HCT116 (cell line): ENCODE results near the gene TTC39C. TPM values are rescaled to one million over a fixed set of nuclear protein-coding genes. Genes with fewer than 3 reads are reported as not detected.
A peak's percentile ranks its signal among the peaks of the same experiment; 100 is the strongest.

Source experiments
- ATAC-seq: fragments of 200-7000 bp; cut with Tn5 transposase; 2 replicates; pipeline ENCODE4 v1.9.1; 2020; ENCODE audit warnings: mild to moderate bottlenecking, moderate library complexity
- BruUV-seq: library from RNA; stranded (reverse); fragments of 400-500 nt; replicated peaks from 2 replicates; lab custom pipeline; 2021; lab: Mats Ljungman, UMichigan
- CTCF ChIA-PET: fragments of 300-600 bp; sonication (Branson Sonifier 250); formaldehyde crosslinking; loops from one replicate; lab custom pipeline; 2021; ENCODE audit warnings: antibody characterized with exemption; lab: Charles Lee
- POLR2A ChIA-PET: fragments of 300-600, 350-600 bp; sonication (Branson Sonifier 250); formaldehyde crosslinking; loops from one replicate; lab custom pipeline; 2021; ENCODE audit warnings: antibody characterized with exemption; lab: Charles Lee
- RAD21 ChIA-PET, 2 experiments: fragments of 300-600 bp; sonication (Branson Sonifier 250); formaldehyde crosslinking; loops; one replicate each; lab custom pipeline; 2023; ENCODE audit warnings: low total read pairs in 2 of 2; ENCODE audit not compliant: uncharacterized antibody in 2 of 2, unreplicated experiment in 2 of 2, low non-redundant PET in 1 of 2; lab: Charles Lee
- DNase-seq: peaks from one replicate; pipeline ENCODE4 v3.0.0-alpha.2; 2010; ENCODE audit warnings: low read depth, low spot score
- H2AFZ ChIP-seq: fragments of 200-600 bp; shearing (Covaris generic), sonication (generic); 2 replicates; pipeline ENCODE4 v1.6.1; 2017; ENCODE audit warnings: low read depth, mixed run types, mixed read lengths, antibody characterized with exemption, low read length; ENCODE audit not compliant: poor library complexity, severe bottlenecking
- H3K27ac ChIP-seq: 2 replicates; pipeline ENCODE4 v1.5.1; 2012; ENCODE audit warnings: low read depth, low read length
- H3K27me3 ChIP-seq: fragments of 200-600 bp; sonication (generic); 2 replicates; pipeline ENCODE4 v1.6.1; 2016; ENCODE audit warnings: mixed run types, low read length, mixed read lengths; ENCODE audit not compliant: insufficient read depth
- H3K36me3 ChIP-seq, 2 experiments: fragments of 200-500 bp in 1 of 2; fragments of 200-600 bp in 1 of 2; sonication (Bioruptor generic) in 1 of 2; sonication (generic) in 1 of 2; 2 replicates each; pipeline versions ENCODE4 v1.5.1 to v1.6.1; 2014 to 2016; ENCODE audit warnings: low read length in 2 of 2, inconsistent platforms in 1 of 2, mixed read lengths in 1 of 2, mixed run types in 1 of 2; ENCODE audit not compliant: insufficient read depth in 2 of 2, control insufficient read depth in 1 of 2
- H3K4me1 ChIP-seq, 2 experiments: fragments of 200-600 bp in 1 of 2; sonication (generic) in 1 of 2; 2 replicates each; pipeline versions ENCODE4 v1.5.1 to v1.6.1; 2012 to 2017; ENCODE audit warnings: low read length in 2 of 2, inconsistent platforms in 1 of 2, mild to moderate bottlenecking in 1 of 2, mixed read lengths in 1 of 2, mixed run types in 1 of 2, moderate library complexity in 1 of 2; ENCODE audit not compliant: insufficient read depth in 2 of 2, control insufficient read depth in 1 of 2
- H3K4me2 ChIP-seq: fragments of 200-600 bp; sonication (generic); 2 replicates; pipeline ENCODE4 v1.6.1; 2017; ENCODE audit warnings: mixed run types, low read length, mixed read lengths
- H3K4me3 ChIP-seq, 2 experiments: fragments of 200-600 bp in 1 of 2; sonication (generic) in 1 of 2; replicated peaks in 1 of 2; 2 replicates each; pipeline ENCODE4 v1.5.1; 2011 to 2016; ENCODE audit warnings: low read length in 2 of 2, control low read depth in 1 of 2, low read depth in 1 of 2, mild to moderate bottlenecking in 1 of 2, mixed read lengths in 1 of 2, mixed run types in 1 of 2
- H3K79me2 ChIP-seq: fragments of 200-600 bp; sonication (generic); 2 replicates; pipeline ENCODE4 v1.6.1; 2017; ENCODE audit warnings: mild to moderate bottlenecking, mixed run types, low read length, moderate library complexity, mixed read lengths; ENCODE audit not compliant: insufficient read depth
- H3K9ac ChIP-seq: fragments of 200-600 bp; sonication (generic); 2 replicates; pipeline ENCODE4 v1.6.1; 2016; ENCODE audit warnings: low read length, mixed read lengths
- H3K9me2 ChIP-seq: fragments of 200-600 bp; sonication (generic), shearing (Covaris generic); 2 replicates; pipeline ENCODE4 v1.6.1; 2017; ENCODE audit warnings: mixed run types, mild to moderate bottlenecking, moderate library complexity; ENCODE audit not compliant: insufficient read depth
- H3K9me3 ChIP-seq, 2 experiments: fragments of 200-500 bp in 1 of 2; fragments of 200-600 bp in 1 of 2; sonication (Bioruptor generic) in 1 of 2; sonication (generic) in 1 of 2; 2 replicates each; pipeline ENCODE4 v1.6.1; 2014 to 2017; ENCODE audit warnings: low read length in 2 of 2, mixed read lengths in 2 of 2, inconsistent platforms in 1 of 2, low read depth in 1 of 2, mild to moderate bottlenecking in 1 of 2, mixed run types in 1 of 2, moderate library complexity in 1 of 2; ENCODE audit not compliant: control insufficient read depth in 1 of 2, insufficient read depth in 1 of 2
- H4K20me1 ChIP-seq: fragments of 200-600 bp; sonication (generic), shearing (Covaris generic); 2 replicates; pipeline ENCODE4 v1.6.1; 2017; ENCODE audit warnings: mixed run types, mild to moderate bottlenecking, moderate library complexity; ENCODE audit not compliant: insufficient read depth
- CBX3 ChIP-seq: IDR thresholded peaks from 2 replicates; pipeline ENCODE4 v1.6.1; 2012; ENCODE audit warnings: low read depth
- EZH2 ChIP-seq: fragments of 200-600 bp; sonication (generic); IDR thresholded peaks from 2 replicates; pipeline ENCODE4 v1.6.1; 2017; ENCODE audit warnings: antibody characterized with exemption, mixed run types
- FOSL1 ChIP-seq: IDR thresholded peaks from 2 replicates; pipeline ENCODE4 v1.6.1; 2012; ENCODE audit warnings: low read depth
- JUND ChIP-seq: IDR thresholded peaks from 2 replicates; pipeline ENCODE4 v1.6.1; 2012
- POLR2A ChIP-seq: IDR thresholded peaks from 2 replicates; pipeline ENCODE4 v1.7.0; 2011; ENCODE audit warnings: borderline replicate concordance; ENCODE audit not compliant: insufficient read depth, insufficient read length; ENCODE audit errors: extremely low read depth
- RAD21 ChIP-seq: IDR thresholded peaks from 2 replicates; pipeline ENCODE4 v1.6.1; 2012; ENCODE audit warnings: low read depth, mild to moderate bottlenecking
- SRF ChIP-seq: IDR thresholded peaks from 2 replicates; pipeline ENCODE4 v1.6.1; 2012; ENCODE audit warnings: low read depth
- YY1 ChIP-seq: IDR thresholded peaks from 2 replicates; pipeline ENCODE4 v1.6.1; 2011; ENCODE audit warnings: low read length, low read depth, moderate library complexity, mild to moderate bottlenecking; ENCODE audit not compliant: insufficient replicate concordance; ENCODE audit errors: extremely low read depth
- ZFX ChIP-seq: fragments of 450-650 bp; IDR thresholded peaks from 2 replicates; pipeline ENCODE4 v1.6.1; 2017
- intact Hi-C: fragments of 100-400 bp; cut with micrococcal nuclease; formaldehyde crosslinking; loops from 2 replicates; pipeline ENCODE4 v1.10.0; 2022
- total RNA-seq: library from RNA; stranded (reverse); gene quantifications from one replicate; pipeline ENCODE4 v1.2.1, GENCODE V29; 2021; ENCODE audit not compliant: unreplicated experiment
- TF ChIP-seq, protein P1 (sequence below): IDR thresholded peaks from 2 replicates; pipeline ENCODE4 v1.6.1; 2012
- TF ChIP-seq, protein P2 (sequence below), 3 experiments: fragments of 200-600 bp in 1 of 3; sonication (generic) in 1 of 3; IDR thresholded peaks in 2 of 3; conservative IDR thresholded peaks in 1 of 3; 2 replicates each; pipeline ENCODE4 v1.5.1; 2012 to 2017; ENCODE audit warnings: low read depth in 2 of 3, low read length in 2 of 3, antibody characterized with exemption in 1 of 3, borderline replicate concordance in 1 of 3, control low read depth in 1 of 3, mild to moderate bottlenecking in 1 of 3, mixed read lengths in 1 of 3, mixed run types in 1 of 3, moderate library complexity in 1 of 3; ENCODE audit not compliant: insufficient read depth in 1 of 3
- TF ChIP-seq, protein P3 (sequence below): IDR thresholded peaks from 2 replicates; pipeline ENCODE4 v1.6.1; 2012

Gene TTC39C
- total RNA-seq, 1 experiment from 2014 or later = 24.8 TPM

DNA sequence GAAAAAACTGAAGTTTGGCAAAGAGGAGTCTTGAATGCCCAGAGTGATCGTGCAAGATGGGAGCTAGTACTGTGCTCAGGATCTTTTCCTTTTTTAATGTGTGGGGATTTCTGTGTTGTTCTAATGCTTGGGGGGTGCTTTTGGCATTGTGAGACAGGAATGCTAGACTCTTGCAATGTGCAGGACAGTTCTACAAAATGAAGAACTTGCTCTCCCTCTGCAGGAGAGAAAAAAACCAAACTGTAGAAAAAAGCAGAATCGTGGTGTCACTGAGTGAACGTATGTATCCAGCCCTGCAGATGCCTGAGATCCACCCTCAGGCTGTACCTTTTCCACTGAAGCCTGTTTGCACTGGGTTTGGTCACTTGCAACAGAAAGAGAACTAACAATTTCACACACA lies 12.1 kb upstream of the TTC39C start:
- ChIA-PET POLR2A (no interaction called here), CTCF (no interaction called here), RAD21 (no interaction called here)
- H3K4me3 ChIP-seq = no peak overlapping the region
- no peak for ATAC-seq
- H3K79me2 ChIP-seq = no peaks in the 10 kb centered on the region
- no peak overlapping the region for H2AFZ ChIP-seq
- peaks cover 4 to 7% of the 10 kb centered on the region in 2 experiments; a peak in 2 of 4 replicates for H3K4me1 ChIP-seq
- TF ChIP-seq POLR2A (no peak), RAD21 (peak; percentile 20; the same call in 1 of the 2 replicates), YY1 (no peak)
- TF ChIP-seq, protein P1, sequence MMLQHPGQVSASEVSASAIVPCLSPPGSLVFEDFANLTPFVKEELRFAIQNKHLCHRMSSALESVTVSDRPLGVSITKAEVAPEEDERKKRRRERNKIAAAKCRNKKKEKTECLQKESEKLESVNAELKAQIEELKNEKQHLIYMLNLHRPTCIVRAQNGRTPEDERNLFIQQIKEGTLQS = no peak
- H3K36me3 ChIP-seq = no peaks in the 10 kb centered on the region
- no peak overlapping the region for H3K27ac ChIP-seq
- no peak for DNase-seq
- no peak overlapping the region for H3K9ac ChIP-seq
- no peaks in the 10 kb centered on the region for H3K9me3 ChIP-seq
- BruUV-seq = no TSS peak
- no peaks in the 10 kb centered on the region for H3K27me3 ChIP-seq
- H3K4me2 ChIP-seq = no peak overlapping the region
- intact Hi-C loops = no loop called here
- no peaks in the 10 kb centered on the region for H3K9me2 ChIP-seq
- no peaks in the 10 kb centered on the region for H4K20me1 ChIP-seq

GRCh38 chr18:24003288-24003687 lies 11.3 kb upstream of the TTC39C start:
- RAD21 ChIA-PET = no interaction called here
- TF ChIP-seq POLR2A (no peak), EZH2 (no peak), ZFX (no peak), SRF (no peak), CBX3 (no peak), JUND (no peak), FOSL1 (no peak)
- TF ChIP-seq, protein P2, sequence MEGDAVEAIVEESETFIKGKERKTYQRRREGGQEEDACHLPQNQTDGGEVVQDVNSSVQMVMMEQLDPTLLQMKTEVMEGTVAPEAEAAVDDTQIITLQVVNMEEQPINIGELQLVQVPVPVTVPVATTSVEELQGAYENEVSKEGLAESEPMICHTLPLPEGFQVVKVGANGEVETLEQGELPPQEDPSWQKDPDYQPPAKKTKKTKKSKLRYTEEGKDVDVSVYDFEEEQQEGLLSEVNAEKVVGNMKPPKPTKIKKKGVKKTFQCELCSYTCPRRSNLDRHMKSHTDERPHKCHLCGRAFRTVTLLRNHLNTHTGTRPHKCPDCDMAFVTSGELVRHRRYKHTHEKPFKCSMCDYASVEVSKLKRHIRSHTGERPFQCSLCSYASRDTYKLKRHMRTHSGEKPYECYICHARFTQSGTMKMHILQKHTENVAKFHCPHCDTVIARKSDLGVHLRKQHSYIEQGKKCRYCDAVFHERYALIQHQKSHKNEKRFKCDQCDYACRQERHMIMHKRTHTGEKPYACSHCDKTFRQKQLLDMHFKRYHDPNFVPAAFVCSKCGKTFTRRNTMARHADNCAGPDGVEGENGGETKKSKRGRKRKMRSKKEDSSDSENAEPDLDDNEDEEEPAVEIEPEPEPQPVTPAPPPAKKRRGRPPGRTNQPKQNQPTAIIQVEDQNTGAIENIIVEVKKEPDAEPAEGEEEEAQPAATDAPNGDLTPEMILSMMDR (IDR thresholded peaks at IDR 0.05 in 2 of 3, conservative IDR thresholded peaks at IDR 0.05 in 1 of 3; ENCODE audit: borderline replicate concordance in 1 of 3, insufficient read depth in 1 of 3, low read depth in 2 of 3, low read length in 2 of 3) = no peak
- TF ChIP-seq, protein P3, sequence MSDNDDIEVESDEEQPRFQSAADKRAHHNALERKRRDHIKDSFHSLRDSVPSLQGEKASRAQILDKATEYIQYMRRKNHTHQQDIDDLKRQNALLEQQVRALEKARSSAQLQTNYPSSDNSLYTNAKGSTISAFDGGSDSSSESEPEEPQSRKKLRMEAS = no peak
- Histone ChIP-seq H3K36me3 (no peaks in the 10 kb centered on the region), H3K9me2 (no peaks in the 10 kb centered on the region), H3K27ac (no peak overlapping the region), H3K27me3 (no peaks in the 10 kb centered on the region), H3K4me2 (no peak overlapping the region), H2AFZ (no peak overlapping the region), H3K9me3 (no peaks in the 10 kb centered on the region), H3K4me3 (no peak overlapping the region), H3K9ac (no peak overlapping the region), H4K20me1 (no peaks in the 10 kb centered on the region), H3K4me1 (peaks cover 4 to 7% of the 10 kb centered on the region in 2 experiments; a peak in 2 of 4 replicates), H3K79me2 (no peaks in the 10 kb centered on the region)
- POLR2A ChIA-PET = no interaction called here
- DNase-seq = no peak
- intact Hi-C loops = no loop called here
- no TSS peak for BruUV-seq
- CTCF ChIA-PET = no interaction called here
- ATAC-seq = no peak
